Neural cell (in vitro differentiated cells): ENCODE results near the gene PLA2G2F. TPM values are rescaled to one million over a fixed set of nuclear protein-coding genes. Genes with fewer than 3 reads are reported as not detected.

Experiments
- H2AFZ ChIP-seq: fragments of 200-600, 300-800 bp; sonication (generic), shearing (Covaris generic); 2 replicates; pipeline ENCODE4 v1.6.0; 2014; ENCODE audit warnings: low read depth, mild to moderate bottlenecking, antibody characterized with exemption, low read length, moderate library complexity
- H3F3A ChIP-seq: fragments of 200-600 bp; shearing (Covaris generic); 2 replicates; pipeline ENCODE4 v1.6.1; 2016; ENCODE audit warnings: mild to moderate bottlenecking, moderate library complexity, mixed read lengths, antibody characterized with exemption, low read length; ENCODE audit not compliant: insufficient read depth, poor library complexity, severe bottlenecking
- H3K27ac ChIP-seq: fragments of 200-600, 300-800 bp; sonication (generic), shearing (Covaris generic); 2 replicates; pipeline ENCODE4 v1.5.1; 2014; ENCODE audit warnings: mild to moderate bottlenecking, low read length, moderate library complexity
- H3K27me3 ChIP-seq: fragments of 300-800, 200-600 bp; sonication (generic), shearing (Covaris generic); 2 replicates; pipeline ENCODE4 v1.6.0; 2014; ENCODE audit warnings: mild to moderate bottlenecking, low read depth, low read length, moderate library complexity; ENCODE audit not compliant: insufficient read depth
- H3K36me3 ChIP-seq: fragments of 300-800, 200-600 bp; sonication (generic), shearing (Covaris generic); 2 replicates; pipeline ENCODE4 v1.5.1; 2014; ENCODE audit warnings: mild to moderate bottlenecking, antibody characterized with exemption, low read length, moderate library complexity; ENCODE audit not compliant: insufficient read depth
- H3K4me2 ChIP-seq: fragments of 300-800, 200-600 bp; sonication (generic), shearing (Covaris generic); 2 replicates; pipeline ENCODE4 v1.6.0; 2014; ENCODE audit warnings: mild to moderate bottlenecking, low read length
- H3K4me3 ChIP-seq: fragments of 300-800, 200-600 bp; sonication (generic), shearing (Covaris generic); 2 replicates; pipeline ENCODE4 v1.5.1; 2014; ENCODE audit warnings: mild to moderate bottlenecking, low read length, moderate library complexity
- H3K79me2 ChIP-seq: fragments of 200-600 bp; shearing (Covaris generic); replicated peaks from 2 replicates; pipeline ENCODE4 v1.6.0; 2014; ENCODE audit warnings: mild to moderate bottlenecking, low read length, moderate library complexity; ENCODE audit not compliant: insufficient read depth
- H3K9ac ChIP-seq: fragments of 300-800, 200-600 bp; sonication (generic), shearing (Covaris generic); 2 replicates; pipeline ENCODE4 v1.6.1; 2016; ENCODE audit warnings: mild to moderate bottlenecking, low read length, mixed read lengths
- H3K9me2 ChIP-seq: fragments of 200-600 bp; shearing (Covaris generic); 2 replicates; pipeline ENCODE4 v1.6.1; 2016; ENCODE audit warnings: mild to moderate bottlenecking, low read length, mixed read lengths; ENCODE audit not compliant: insufficient read depth
- H3K9me3 ChIP-seq: fragments of 200-600, 300-800 bp; sonication (generic), shearing (Covaris generic); 2 replicates; pipeline ENCODE4 v1.6.1; 2016; ENCODE audit warnings: mild to moderate bottlenecking, mixed run types, low read length, moderate library complexity, mixed read lengths
- H4K20me1 ChIP-seq: fragments of 200-600 bp; shearing (Covaris generic); 2 replicates; pipeline ENCODE4 v1.6.1; 2016; ENCODE audit warnings: mild to moderate bottlenecking, mixed run types; ENCODE audit not compliant: insufficient read depth
- EP300 ChIP-seq: fragments of 450-650 bp; conservative IDR thresholded peaks from 2 replicates; pipeline ENCODE4 v1.6.1; 2014; ENCODE audit warnings: antibody characterized with exemption, mild to moderate bottlenecking, moderate library complexity; ENCODE audit not compliant: poor library complexity, severe bottlenecking
- EZH2 ChIP-seq: fragments of 200-600, 300-800 bp; shearing (Covaris generic), sonication (generic); IDR thresholded peaks from 2 replicates; pipeline ENCODE4 v1.6.1; 2014; ENCODE audit warnings: antibody characterized with exemption, low read length, borderline replicate concordance, mild to moderate bottlenecking; ENCODE audit not compliant: insufficient read depth, poor library complexity, severe bottlenecking
- MXI1 ChIP-seq: fragments of 450-650 bp; conservative IDR thresholded peaks from 2 replicates; pipeline ENCODE4 v1.6.1; 2014; ENCODE audit warnings: antibody characterized with exemption, mild to moderate bottlenecking; ENCODE audit not compliant: poor library complexity, severe bottlenecking
- POLR2AphosphoS5 ChIP-seq: IDR thresholded peaks from 2 replicates; pipeline ENCODE4 v1.6.1; 2012
- RAD21 ChIP-seq: fragments of 450-650 bp; conservative IDR thresholded peaks from 2 replicates; pipeline ENCODE4 v1.6.1; 2014; ENCODE audit warnings: antibody characterized with exemption, mild to moderate bottlenecking, moderate library complexity
- SMC3 ChIP-seq: fragments of 450-650 bp; conservative IDR thresholded peaks from 2 replicates; pipeline ENCODE4 v1.6.1; 2014; ENCODE audit warnings: antibody characterized with exemption, mild to moderate bottlenecking, moderate library complexity; ENCODE audit not compliant: poor library complexity
- TAF1 ChIP-seq: IDR thresholded peaks from 2 replicates; pipeline ENCODE4 v1.6.1; 2012; ENCODE audit warnings: low read depth
- polyA plus RNA-seq: library from polyadenylated mRNA; depleted of rRNA; stranded (reverse); fragments of >200 nt; gene quantifications from 2 replicates; pipeline ENCODE4 v1.2.3, GENCODE V29; 2014
- TF ChIP-seq, protein P1 (sequence below): fragments of 450-650 bp; IDR thresholded peaks from 2 replicates; pipeline ENCODE4 v1.5.1; 2014; ENCODE audit warnings: antibody characterized with exemption, mild to moderate bottlenecking, moderate library complexity; ENCODE audit not compliant: poor library complexity, severe bottlenecking
- TF ChIP-seq, protein P2 (sequence below): IDR thresholded peaks from 2 replicates; pipeline ENCODE4 v1.6.1; 2012; ENCODE audit warnings: borderline replicate concordance

The PLA2G2F gene
- polyA plus RNA-seq, 1 donor from 2014 or later = not detected

DNA sequence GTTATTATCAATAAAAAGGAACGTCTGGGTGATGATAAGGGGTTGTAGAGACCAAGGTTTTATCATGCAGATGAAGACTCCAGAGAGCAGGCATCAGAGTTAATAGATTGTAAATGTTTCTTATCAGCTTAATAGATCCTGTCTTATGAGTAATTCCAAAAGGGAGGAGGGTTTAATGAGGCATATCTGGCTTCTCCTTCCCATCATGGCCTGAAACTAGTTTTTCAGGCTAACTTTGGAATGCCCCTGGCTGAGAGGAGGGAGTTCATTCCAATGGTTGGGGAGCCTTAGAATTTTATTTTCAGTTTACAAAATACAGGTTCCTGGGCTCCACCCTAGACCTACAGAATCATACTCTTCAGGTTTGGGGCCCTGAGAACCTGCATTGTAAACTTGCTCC is 33.3 kb upstream of the PLA2G2F start:
- H3K4me3 ChIP-seq = no peak overlapping the region
- no peaks in the 10 kb centered on the region for H3K27me3 ChIP-seq
- H3K9me3 ChIP-seq = no peaks in the 10 kb centered on the region
- H3K4me2 ChIP-seq = no peak overlapping the region
- no peaks in the 10 kb centered on the region for H3K9me2 ChIP-seq
- H3F3A ChIP-seq = no peaks in the 10 kb centered on the region
- no peaks in the 10 kb centered on the region for H3K79me2 ChIP-seq
- no peak overlapping the region for H3K27ac ChIP-seq
- no peak for TF ChIP-seq SMC3
- no peaks in the 10 kb centered on the region for H3K36me3 ChIP-seq
- H4K20me1 ChIP-seq = no peaks in the 10 kb centered on the region
- H2AFZ ChIP-seq = no peak overlapping the region
- no peak overlapping the region for H3K9ac ChIP-seq

DNA sequence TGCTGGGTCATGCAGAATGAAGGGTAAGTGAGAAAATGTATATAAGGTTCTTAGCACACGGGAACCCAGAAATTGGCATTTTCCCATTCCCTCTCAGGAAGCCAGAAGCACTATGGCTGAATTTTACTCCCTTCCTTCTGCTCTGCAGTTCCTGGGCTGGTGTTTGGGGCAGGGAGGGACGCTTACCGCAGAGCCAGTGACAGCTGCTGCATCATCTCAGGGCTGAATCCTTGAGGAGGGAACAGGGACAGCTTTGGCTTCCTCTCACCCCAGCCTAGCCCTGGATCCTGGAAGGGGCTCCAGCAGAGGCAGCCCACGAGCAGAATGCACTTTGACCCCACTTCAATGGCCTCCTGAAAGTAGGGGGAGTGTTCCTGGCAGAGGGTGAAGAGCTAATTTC is 31.8 kb upstream of the PLA2G2F start:
- Histone ChIP-seq H2AFZ (no peak overlapping the region), H3K36me3 (no peaks in the 10 kb centered on the region), H3K27me3 (no peaks in the 10 kb centered on the region), H3K9ac (no peak overlapping the region), H3K79me2 (no peaks in the 10 kb centered on the region), H3K4me3 (no peak overlapping the region), H4K20me1 (no peaks in the 10 kb centered on the region), H3K9me3 (no peaks in the 10 kb centered on the region), H3K27ac (no peak overlapping the region), H3F3A (no peaks in the 10 kb centered on the region), H3K4me2 (no peak overlapping the region), H3K9me2 (no peaks in the 10 kb centered on the region)
- TF ChIP-seq EP300 (no peak), SMC3 (no peak), TAF1 (no peak), MXI1 (no peak), POLR2AphosphoS5 (no peak), RAD21 (no peak), EZH2 (no peak)
- TF ChIP-seq, protein P1, sequence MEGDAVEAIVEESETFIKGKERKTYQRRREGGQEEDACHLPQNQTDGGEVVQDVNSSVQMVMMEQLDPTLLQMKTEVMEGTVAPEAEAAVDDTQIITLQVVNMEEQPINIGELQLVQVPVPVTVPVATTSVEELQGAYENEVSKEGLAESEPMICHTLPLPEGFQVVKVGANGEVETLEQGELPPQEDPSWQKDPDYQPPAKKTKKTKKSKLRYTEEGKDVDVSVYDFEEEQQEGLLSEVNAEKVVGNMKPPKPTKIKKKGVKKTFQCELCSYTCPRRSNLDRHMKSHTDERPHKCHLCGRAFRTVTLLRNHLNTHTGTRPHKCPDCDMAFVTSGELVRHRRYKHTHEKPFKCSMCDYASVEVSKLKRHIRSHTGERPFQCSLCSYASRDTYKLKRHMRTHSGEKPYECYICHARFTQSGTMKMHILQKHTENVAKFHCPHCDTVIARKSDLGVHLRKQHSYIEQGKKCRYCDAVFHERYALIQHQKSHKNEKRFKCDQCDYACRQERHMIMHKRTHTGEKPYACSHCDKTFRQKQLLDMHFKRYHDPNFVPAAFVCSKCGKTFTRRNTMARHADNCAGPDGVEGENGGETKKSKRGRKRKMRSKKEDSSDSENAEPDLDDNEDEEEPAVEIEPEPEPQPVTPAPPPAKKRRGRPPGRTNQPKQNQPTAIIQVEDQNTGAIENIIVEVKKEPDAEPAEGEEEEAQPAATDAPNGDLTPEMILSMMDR = no peak
- TF ChIP-seq, protein P2, sequence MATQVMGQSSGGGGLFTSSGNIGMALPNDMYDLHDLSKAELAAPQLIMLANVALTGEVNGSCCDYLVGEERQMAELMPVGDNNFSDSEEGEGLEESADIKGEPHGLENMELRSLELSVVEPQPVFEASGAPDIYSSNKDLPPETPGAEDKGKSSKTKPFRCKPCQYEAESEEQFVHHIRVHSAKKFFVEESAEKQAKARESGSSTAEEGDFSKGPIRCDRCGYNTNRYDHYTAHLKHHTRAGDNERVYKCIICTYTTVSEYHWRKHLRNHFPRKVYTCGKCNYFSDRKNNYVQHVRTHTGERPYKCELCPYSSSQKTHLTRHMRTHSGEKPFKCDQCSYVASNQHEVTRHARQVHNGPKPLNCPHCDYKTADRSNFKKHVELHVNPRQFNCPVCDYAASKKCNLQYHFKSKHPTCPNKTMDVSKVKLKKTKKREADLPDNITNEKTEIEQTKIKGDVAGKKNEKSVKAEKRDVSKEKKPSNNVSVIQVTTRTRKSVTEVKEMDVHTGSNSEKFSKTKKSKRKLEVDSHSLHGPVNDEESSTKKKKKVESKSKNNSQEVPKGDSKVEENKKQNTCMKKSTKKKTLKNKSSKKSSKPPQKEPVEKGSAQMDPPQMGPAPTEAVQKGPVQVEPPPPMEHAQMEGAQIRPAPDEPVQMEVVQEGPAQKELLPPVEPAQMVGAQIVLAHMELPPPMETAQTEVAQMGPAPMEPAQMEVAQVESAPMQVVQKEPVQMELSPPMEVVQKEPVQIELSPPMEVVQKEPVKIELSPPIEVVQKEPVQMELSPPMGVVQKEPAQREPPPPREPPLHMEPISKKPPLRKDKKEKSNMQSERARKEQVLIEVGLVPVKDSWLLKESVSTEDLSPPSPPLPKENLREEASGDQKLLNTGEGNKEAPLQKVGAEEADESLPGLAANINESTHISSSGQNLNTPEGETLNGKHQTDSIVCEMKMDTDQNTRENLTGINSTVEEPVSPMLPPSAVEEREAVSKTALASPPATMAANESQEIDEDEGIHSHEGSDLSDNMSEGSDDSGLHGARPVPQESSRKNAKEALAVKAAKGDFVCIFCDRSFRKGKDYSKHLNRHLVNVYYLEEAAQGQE = no peak

DNA sequence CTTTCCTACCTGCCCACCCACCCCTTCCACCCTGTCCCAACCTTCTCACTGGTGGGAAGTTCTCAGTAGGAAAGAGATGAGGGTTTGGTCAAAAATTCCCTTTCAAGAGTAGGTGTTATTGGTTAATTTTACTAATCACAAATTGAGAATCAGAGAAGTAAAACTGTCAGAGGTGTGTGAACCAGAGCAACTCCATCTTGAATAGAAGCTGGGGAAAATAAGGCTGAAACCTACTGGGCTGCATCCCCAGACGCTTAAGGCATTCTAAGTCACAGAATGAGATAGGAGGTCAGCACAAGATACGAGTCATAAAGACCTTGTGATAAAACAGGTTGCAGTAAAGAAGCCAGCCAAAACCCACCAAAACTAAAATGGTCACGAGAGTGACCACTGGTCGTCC is 31.3 kb upstream of the PLA2G2F start:
- Histone ChIP-seq H4K20me1 (no peaks in the 10 kb centered on the region), H3K79me2 (no peaks in the 10 kb centered on the region), H3K27me3 (no peaks in the 10 kb centered on the region), H3K4me2 (no peak overlapping the region), H3K36me3 (no peaks in the 10 kb centered on the region), H2AFZ (no peak overlapping the region), H3K9me2 (no peaks in the 10 kb centered on the region), H3K9me3 (no peaks in the 10 kb centered on the region), H3K4me3 (no peak overlapping the region), H3K9ac (no peak overlapping the region), H3F3A (no peaks in the 10 kb centered on the region), H3K27ac (no peak overlapping the region)
- TF ChIP-seq, protein P2 = no peak
- TF ChIP-seq POLR2AphosphoS5 (no peak), RAD21 (no peak), EZH2 (no peak), SMC3 (no peak), EP300 (no peak), TAF1 (no peak), MXI1 (no peak)
- TF ChIP-seq, protein P1 = no peak
